WTC11 (cell line): ENCODE results near the gene CENPV. TPM values are rescaled to one million over a fixed set of nuclear protein-coding genes. Genes with fewer than 3 reads are reported as not detected.

Source experiments
- ATAC-seq: fragments of 200-7000 bp; cut with Tn5 transposase; 2 replicates; pipeline ENCODE4 v1.10.0; 2021; ENCODE audit warnings: mild to moderate bottlenecking, moderate library complexity
- CTCF ChIA-PET: fragments of 300-600 bp; sonication (Branson Sonifier 250); formaldehyde crosslinking; loops from one replicate; lab custom pipeline; 2021; ENCODE audit warnings: antibody characterized with exemption; lab: Charles Lee
- POLR2A ChIA-PET: fragments of 350-600 bp; sonication (Branson Sonifier 250); formaldehyde crosslinking; loops from one replicate; lab custom pipeline; 2021; ENCODE audit warnings: antibody characterized with exemption; lab: Charles Lee
- DNase-seq: peaks from one replicate; pipeline ENCODE4 v3.0.0; 2021; ENCODE audit warnings: low spot score
- H3K27ac Mint-ChIP-seq: 2 replicates; pipeline ENCODE4 v1.8.0; 2021; ENCODE audit warnings: mixed read lengths
- H3K27me3 Mint-ChIP-seq: 2 replicates; pipeline ENCODE4 v1.8.0; 2021; ENCODE audit warnings: low read depth, mild to moderate bottlenecking, moderate library complexity, mixed read lengths
- H3K36me3 Mint-ChIP-seq: 2 replicates; pipeline ENCODE4 v1.8.0; 2021; ENCODE audit warnings: mixed read lengths
- H3K4me1 Mint-ChIP-seq: 2 replicates; pipeline ENCODE4 v1.8.0; 2022; ENCODE audit warnings: mixed read lengths
- H3K4me3 Mint-ChIP-seq: 2 replicates; pipeline ENCODE4 v1.8.0; 2021; ENCODE audit warnings: mild to moderate bottlenecking, moderate library complexity, mixed read lengths
- H3K9me3 Mint-ChIP-seq: 2 replicates; pipeline ENCODE4 v1.8.0; 2021; ENCODE audit warnings: mixed read lengths
- CBFB ChIP-seq: sonication (generic); formaldehyde crosslinking; IDR thresholded peaks from 2 replicates; pipeline ENCODE4 v1.8.1; 2022; ENCODE audit warnings: mild to moderate bottlenecking, low read depth, missing genetic modification reagents
- CREB1 ChIP-seq: sonication (generic); formaldehyde crosslinking; IDR thresholded peaks from 2 replicates; pipeline ENCODE4 v1.8.0; 2023; ENCODE audit warnings: mild to moderate bottlenecking, missing genetic modification reagents
- ELF4 ChIP-seq: sonication (generic); formaldehyde crosslinking; IDR thresholded peaks from 2 replicates; pipeline ENCODE4 v1.8.1; 2022; ENCODE audit warnings: low read depth, mild to moderate bottlenecking, moderate library complexity, missing genetic modification reagents
- ERG ChIP-seq: fragments of 250-450 bp; sonication (Bioruptor Pico); IDR thresholded peaks from 2 replicates; pipeline ENCODE4 v1.8.0; 2021; ENCODE audit warnings: mild to moderate bottlenecking
- ESRRA ChIP-seq: sonication (generic); formaldehyde crosslinking; IDR thresholded peaks from 2 replicates; pipeline ENCODE4 v1.8.1; 2022; ENCODE audit warnings: mild to moderate bottlenecking, missing genetic modification reagents, borderline replicate concordance
- GTF2I ChIP-seq: fragments of 250-450 bp; sonication (Bioruptor Pico); conservative IDR thresholded peaks from 2 replicates; pipeline ENCODE4 v1.4.0; 2021; ENCODE audit warnings: mild to moderate bottlenecking
- NR1H2 ChIP-seq: sonication (generic); formaldehyde crosslinking; IDR thresholded peaks from 2 replicates; pipeline ENCODE4 v1.9.0; 2021; ENCODE audit warnings: mild to moderate bottlenecking, moderate library complexity, missing genetic modification reagents
- NR2C2 ChIP-seq: sonication (generic); formaldehyde crosslinking; IDR thresholded peaks from 2 replicates; pipeline ENCODE4 v1.8.0; 2022; ENCODE audit warnings: mild to moderate bottlenecking, missing genetic modification reagents
- ZMAT4 ChIP-seq: fragments of 250-450 bp; sonication (Bioruptor Pico); IDR thresholded peaks from 2 replicates; pipeline ENCODE4 v1.9.0; 2021; ENCODE audit warnings: mild to moderate bottlenecking
- ZNF121 ChIP-seq: sonication (generic); formaldehyde crosslinking; IDR thresholded peaks from 2 replicates; pipeline ENCODE4 v1.8.0; 2023; ENCODE audit warnings: missing genetic modification reagents
- ZNF138 ChIP-seq: sonication (generic); formaldehyde crosslinking; conservative IDR thresholded peaks from 2 replicates; pipeline ENCODE4 v1.8.1; 2022; ENCODE audit warnings: mild to moderate bottlenecking, moderate library complexity, missing genetic modification reagents
- ZNF263 ChIP-seq: sonication (generic); formaldehyde crosslinking; IDR thresholded peaks from 2 replicates; pipeline ENCODE4 v1.8.1; 2022; ENCODE audit warnings: low read depth, mild to moderate bottlenecking, moderate library complexity, missing genetic modification reagents
- ZNF396 ChIP-seq: fragments of 250-450 bp; sonication (Bioruptor Pico); IDR thresholded peaks from 2 replicates; pipeline ENCODE4 v1.8.0; 2021; ENCODE audit warnings: mild to moderate bottlenecking, moderate library complexity, borderline replicate concordance
- ZNF423 ChIP-seq: fragments of 250-450 bp; sonication (Bioruptor Pico); IDR thresholded peaks from 2 replicates; pipeline ENCODE4 v2.1.2; 2022; ENCODE audit warnings: mild to moderate bottlenecking, moderate library complexity
- total RNA-seq: library from RNA; stranded (reverse); gene quantifications from 3 replicates; pipeline ENCODE4 v1.2.3, GENCODE V29; 2021
- TF ChIP-seq, protein P1 (sequence below): sonication (generic); formaldehyde crosslinking; IDR thresholded peaks from 2 replicates; pipeline ENCODE4 v1.8.1; 2023; ENCODE audit warnings: mild to moderate bottlenecking, missing genetic modification reagents
- TF ChIP-seq, protein P2 (sequence below): fragments of 250-450 bp; sonication (Bioruptor Pico); IDR thresholded peaks from 2 replicates; pipeline ENCODE4 v1.9.0; 2021; ENCODE audit warnings: moderate library complexity, mild to moderate bottlenecking, inconsistent platforms, borderline replicate concordance
- TF ChIP-seq, protein P3 (sequence below): sonication (generic); formaldehyde crosslinking; IDR thresholded peaks from 2 replicates; pipeline ENCODE4 v1.8.1; 2023; ENCODE audit warnings: mild to moderate bottlenecking, moderate library complexity, missing genetic modification reagents
- TF ChIP-seq, protein P4 (sequence below): sonication (generic); formaldehyde crosslinking; IDR thresholded peaks from 2 replicates; pipeline ENCODE4 v1.8.1; 2022; ENCODE audit warnings: mild to moderate bottlenecking, moderate library complexity, missing genetic modification reagents
- TF ChIP-seq, protein P5 (sequence below): sonication (generic); formaldehyde crosslinking; IDR thresholded peaks from 2 replicates; pipeline ENCODE4 v1.8.1; 2022; ENCODE audit warnings: mild to moderate bottlenecking, missing genetic modification reagents, moderate library complexity, borderline replicate concordance
- TF ChIP-seq, protein P6 (sequence below): sonication (generic); formaldehyde crosslinking; IDR thresholded peaks from 2 replicates; pipeline ENCODE4 v1.8.0; 2023; ENCODE audit warnings: missing genetic modification reagents

The CENPV gene
- total RNA-seq, 1 experiment from 2014 or later: 152 TPM

DNA sequence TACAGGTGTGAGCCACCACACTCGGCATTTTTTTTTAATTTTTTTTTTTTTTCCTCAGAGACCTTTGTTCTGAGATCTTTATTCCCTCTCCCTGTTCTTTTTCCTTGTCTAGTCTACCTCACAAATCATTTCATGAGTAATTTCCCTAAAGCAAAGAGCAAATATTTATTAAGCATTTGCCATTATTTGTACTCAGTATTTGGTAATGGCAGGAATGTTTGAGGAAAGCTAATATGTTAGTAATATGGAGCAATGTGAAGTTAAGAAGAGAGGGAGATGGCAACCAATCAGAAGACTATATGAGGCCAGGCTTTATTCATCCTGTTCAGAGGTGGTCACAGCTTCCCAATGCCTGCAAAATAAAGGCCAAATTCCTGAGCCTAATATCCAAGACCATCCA lies 13.3 kb downstream of the CENPV start (continued):
- no peak for TF ChIP-seq ERG (CRISPR knock-in tag)
- TF ChIP-seq ZMAT4: no peak
- TF ChIP-seq NR1H2: no peak
- TF ChIP-seq ELF4: no peak
- TF ChIP-seq, protein P1, sequence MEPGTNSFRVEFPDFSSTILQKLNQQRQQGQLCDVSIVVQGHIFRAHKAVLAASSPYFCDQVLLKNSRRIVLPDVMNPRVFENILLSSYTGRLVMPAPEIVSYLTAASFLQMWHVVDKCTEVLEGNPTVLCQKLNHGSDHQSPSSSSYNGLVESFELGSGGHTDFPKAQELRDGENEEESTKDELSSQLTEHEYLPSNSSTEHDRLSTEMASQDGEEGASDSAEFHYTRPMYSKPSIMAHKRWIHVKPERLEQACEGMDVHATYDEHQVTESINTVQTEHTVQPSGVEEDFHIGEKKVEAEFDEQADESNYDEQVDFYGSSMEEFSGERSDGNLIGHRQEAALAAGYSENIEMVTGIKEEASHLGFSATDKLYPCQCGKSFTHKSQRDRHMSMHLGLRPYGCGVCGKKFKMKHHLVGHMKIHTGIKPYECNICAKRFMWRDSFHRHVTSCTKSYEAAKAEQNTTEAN: no peak
- no peak for TF ChIP-seq ESRRA (CRISPR knock-in tag)

DNA sequence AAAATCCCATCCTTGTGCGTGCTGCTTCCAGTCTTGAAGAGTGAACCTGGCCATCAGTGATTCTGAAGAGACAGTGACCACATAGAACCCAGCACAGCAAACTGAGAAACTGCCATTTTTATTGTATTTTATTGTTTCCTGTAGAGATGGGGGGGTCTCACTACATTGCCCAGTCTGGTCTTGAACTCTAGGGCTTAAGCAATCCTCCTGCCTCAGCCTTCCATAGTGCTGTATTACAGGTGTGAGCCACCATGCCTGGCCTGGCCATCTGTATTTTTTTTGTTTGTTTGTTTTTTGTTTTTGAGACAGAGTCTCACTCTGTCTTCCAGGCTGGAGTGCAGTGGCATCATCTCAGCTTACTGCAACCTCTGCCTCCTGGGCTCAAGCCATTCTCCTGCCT lies 13.9 kb downstream of the CENPV start:
- no peaks in the 10 kb centered on the region for H3K27me3 Mint-ChIP-seq
- ATAC-seq: no peak
- H3K4me1 Mint-ChIP-seq: no peaks in the 10 kb centered on the region
- H3K27ac Mint-ChIP-seq: no peak overlapping the region
- peaks cover 20% of the 10 kb centered on the region for H3K36me3 Mint-ChIP-seq
- TF ChIP-seq ZNF423 (no peak), ZNF121 (CRISPR knock-in tag) (0 out of 2 replicates have a peak, but pooled peaks have one; percentile 47)
- POLR2A ChIA-PET: no interaction called here
- no peak overlapping the region for H3K4me3 Mint-ChIP-seq
- no peaks in the 10 kb centered on the region for H3K9me3 Mint-ChIP-seq
- CTCF ChIA-PET: no interaction called here
- no peak for DNase-seq

GRCh38 chr17:16338391-16338790 lies 14.9 kb downstream of the CENPV start:
- CTCF ChIA-PET: interaction anchor here (1.0 kb wide), 1 partner anchor 25 kb away, joined by 3 read pairs; no protein-coding TSS in a partner anchor
- H3K4me3 Mint-ChIP-seq: no peak overlapping the region

GRCh38 chr17:16329519-16330271 lies 23.6 kb downstream of the CENPV start:
- CTCF ChIA-PET: no interaction called here
- Mint-ChIP-seq H3K27ac (no peak overlapping the region), H3K36me3 (no peaks in the 10 kb centered on the region), H3K4me1 (peaks cover 2% of the 10 kb centered on the region; the same call in 1 of the 2 replicates), H3K27me3 (no peaks in the 10 kb centered on the region), H3K9me3 (no peaks in the 10 kb centered on the region)
- no peak for DNase-seq
- ATAC-seq: no peak
- POLR2A ChIA-PET: no interaction called here
- TF ChIP-seq GTF2I (no peak), ESRRA (CRISPR knock-in tag) (no peak), ZNF263 (CRISPR knock-in tag) (no peak), NR2C2 (CRISPR knock-in tag) (no peak), CREB1 (CRISPR knock-in tag) (no peak), CBFB (CRISPR knock-in tag) (no peak), ZNF138 (CRISPR knock-in tag) (no peak), ZNF396 (no peak)
- TF ChIP-seq, protein P2, sequence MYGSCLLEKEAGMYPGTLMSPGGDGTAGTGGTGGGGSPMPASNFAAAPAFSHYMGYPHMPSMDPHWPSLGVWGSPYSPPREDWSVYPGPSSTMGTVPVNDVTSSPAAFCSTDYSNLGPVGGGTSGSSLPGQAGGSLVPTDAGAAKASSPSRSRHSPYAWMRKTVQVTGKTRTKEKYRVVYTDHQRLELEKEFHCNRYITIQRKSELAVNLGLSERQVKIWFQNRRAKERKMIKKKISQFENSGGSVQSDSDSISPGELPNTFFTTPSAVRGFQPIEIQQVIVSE (CRISPR knock-in tag): no peak
- TF ChIP-seq, protein P3, sequence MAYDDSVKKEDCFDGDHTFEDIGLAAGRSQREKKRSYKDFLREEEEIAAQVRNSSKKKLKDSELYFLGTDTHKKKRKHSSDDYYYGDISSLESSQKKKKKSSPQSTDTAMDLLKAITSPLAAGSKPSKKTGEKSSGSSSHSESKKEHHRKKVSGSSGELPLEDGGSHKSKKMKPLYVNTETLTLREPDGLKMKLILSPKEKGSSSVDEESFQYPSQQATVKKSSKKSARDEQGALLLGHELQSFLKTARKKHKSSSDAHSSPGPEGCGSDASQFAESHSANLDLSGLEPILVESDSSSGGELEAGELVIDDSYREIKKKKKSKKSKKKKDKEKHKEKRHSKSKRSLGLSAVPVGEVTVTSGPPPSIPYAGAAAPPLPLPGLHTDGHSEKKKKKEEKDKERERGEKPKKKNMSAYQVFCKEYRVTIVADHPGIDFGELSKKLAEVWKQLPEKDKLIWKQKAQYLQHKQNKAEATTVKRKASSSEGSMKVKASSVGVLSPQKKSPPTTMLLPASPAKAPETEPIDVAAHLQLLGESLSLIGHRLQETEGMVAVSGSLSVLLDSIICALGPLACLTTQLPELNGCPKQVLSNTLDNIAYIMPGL (CRISPR knock-in tag): no peak
- TF ChIP-seq, protein P4, sequence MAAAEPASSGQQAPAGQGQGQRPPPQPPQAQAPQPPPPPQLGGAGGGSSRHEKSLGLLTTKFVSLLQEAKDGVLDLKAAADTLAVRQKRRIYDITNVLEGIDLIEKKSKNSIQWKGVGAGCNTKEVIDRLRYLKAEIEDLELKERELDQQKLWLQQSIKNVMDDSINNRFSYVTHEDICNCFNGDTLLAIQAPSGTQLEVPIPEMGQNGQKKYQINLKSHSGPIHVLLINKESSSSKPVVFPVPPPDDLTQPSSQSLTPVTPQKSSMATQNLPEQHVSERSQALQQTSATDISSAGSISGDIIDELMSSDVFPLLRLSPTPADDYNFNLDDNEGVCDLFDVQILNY (CRISPR knock-in tag): no peak
- TF ChIP-seq, protein P5, sequence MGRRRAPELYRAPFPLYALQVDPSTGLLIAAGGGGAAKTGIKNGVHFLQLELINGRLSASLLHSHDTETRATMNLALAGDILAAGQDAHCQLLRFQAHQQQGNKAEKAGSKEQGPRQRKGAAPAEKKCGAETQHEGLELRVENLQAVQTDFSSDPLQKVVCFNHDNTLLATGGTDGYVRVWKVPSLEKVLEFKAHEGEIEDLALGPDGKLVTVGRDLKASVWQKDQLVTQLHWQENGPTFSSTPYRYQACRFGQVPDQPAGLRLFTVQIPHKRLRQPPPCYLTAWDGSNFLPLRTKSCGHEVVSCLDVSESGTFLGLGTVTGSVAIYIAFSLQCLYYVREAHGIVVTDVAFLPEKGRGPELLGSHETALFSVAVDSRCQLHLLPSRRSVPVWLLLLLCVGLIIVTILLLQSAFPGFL (CRISPR knock-in tag): no peak
- TF ChIP-seq, all 79 proteins: peak for 0
- no peak overlapping the region for H3K4me3 Mint-ChIP-seq

More at GRCh38 chr17:16338391-16338790, 14.9 kb downstream of the CENPV start:
- no peak for DNase-seq
- no peak overlapping the region for H3K27ac Mint-ChIP-seq
- peaks cover 12% of the 10 kb centered on the region for H3K36me3 Mint-ChIP-seq
- no peak for ATAC-seq
- no peaks in the 10 kb centered on the region for H3K27me3 Mint-ChIP-seq
- H3K4me1 Mint-ChIP-seq: no peaks in the 10 kb centered on the region
- POLR2A ChIA-PET: no interaction called here
- H3K9me3 Mint-ChIP-seq: no peaks in the 10 kb centered on the region
- peak; percentile 54; the same call in 1 of the 2 replicates for TF ChIP-seq ZNF121 (CRISPR knock-in tag)
- TF ChIP-seq, protein P6, sequence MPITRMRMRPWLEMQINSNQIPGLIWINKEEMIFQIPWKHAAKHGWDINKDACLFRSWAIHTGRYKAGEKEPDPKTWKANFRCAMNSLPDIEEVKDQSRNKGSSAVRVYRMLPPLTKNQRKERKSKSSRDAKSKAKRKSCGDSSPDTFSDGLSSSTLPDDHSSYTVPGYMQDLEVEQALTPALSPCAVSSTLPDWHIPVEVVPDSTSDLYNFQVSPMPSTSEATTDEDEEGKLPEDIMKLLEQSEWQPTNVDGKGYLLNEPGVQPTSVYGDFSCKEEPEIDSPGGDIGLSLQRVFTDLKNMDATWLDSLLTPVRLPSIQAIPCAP (CRISPR knock-in tag): no peak
